Brain microvascular endothelial cell (primary cell): ENCODE measurements around the gene UBQLN4.

ENCODE experiments used
- DNase-seq: peaks from one replicate; pipeline ENCODE4 v3.0.0-alpha.2; 2020
- H3K27ac ChIP-seq: fragments of 250-450 bp; sonication (Bioruptor Pico); 2 replicates; pipeline ENCODE4 v1.5.1; 2020; ENCODE audit warnings: mild to moderate bottlenecking, moderate library complexity
- H3K27me3 ChIP-seq: fragments of 250-450 bp; sonication (Bioruptor Pico); replicated peaks from 2 replicates; pipeline ENCODE4 v1.5.1; 2020; ENCODE audit warnings: mild to moderate bottlenecking
- H3K36me3 ChIP-seq: fragments of 250-450 bp; sonication (Bioruptor Pico); replicated peaks from 2 replicates; pipeline ENCODE4 v1.5.1; 2020; ENCODE audit warnings: mild to moderate bottlenecking
- H3K4me3 ChIP-seq: 2 replicates; pipeline ENCODE4 v1.5.1; 2011; ENCODE audit warnings: low read depth, mild to moderate bottlenecking, control low read depth, low read length, moderate library complexity
- CTCF ChIP-seq: IDR thresholded peaks from 2 replicates; pipeline ENCODE4 v1.5.1; 2011; ENCODE audit warnings: low read depth, mild to moderate bottlenecking, moderate library complexity, low read length, control low read depth, inconsistent platforms; ENCODE audit errors: missing control alignments
- in situ Hi-C: cut with HindIII; loops from 2 replicates; pipeline ENCODE4 v1.10.0; 2017; ENCODE audit warnings: low sequenced_read_pairs, low pct_ligation_motif_present

Gene UBQLN4

GRCh38 chr1:156079762-156080161, 26.2 kb upstream of the UBQLN4 start:
- Histone ChIP-seq H3K27me3 (no peaks in the 10 kb centered on the region), H3K27ac (no peak overlapping the region), H3K4me3 (peak overlapping the region; percentile 80), H3K36me3 (peaks cover 12% of the 10 kb centered on the region)
- TF ChIP-seq CTCF = no peak
- in situ Hi-C loops = no loop called here
- no peak for DNase-seq

- H3K27ac ChIP-seq = no peak overlapping the region
- in situ Hi-C loops = no loop called here
- no peak overlapping the region for H3K4me3 ChIP-seq
- no peak for TF ChIP-seq CTCF
- H3K36me3 ChIP-seq = peaks cover 12% of the 10 kb centered on the region
- no peak for DNase-seq
- no peaks in the 10 kb centered on the region for H3K27me3 ChIP-seq
These were observed 25.1 kb upstream of the UBQLN4 start for GRCh38 chr1:156078728-156079127.

- no peak for DNase-seq
- in situ Hi-C loops = no loop called here
- Histone ChIP-seq H3K27ac (no peak overlapping the region), H3K36me3 (peaks cover 12% of the 10 kb centered on the region), H3K4me3 (no peak overlapping the region), H3K27me3 (no peaks in the 10 kb centered on the region)
- TF ChIP-seq CTCF = no peak
These were observed 23.8 kb upstream of the UBQLN4 start for GRCh38 chr1:156077430-156077760.

- in situ Hi-C loops = no loop called here
- H3K4me3 ChIP-seq = peak overlapping the region; percentile 20
- DNase-seq = no peak
- H3K36me3 ChIP-seq = peaks cover 12% of the 10 kb centered on the region
- no peak overlapping the region for H3K27ac ChIP-seq
- no peak for TF ChIP-seq CTCF
- no peaks in the 10 kb centered on the region for H3K27me3 ChIP-seq
These were observed 23.2 kb upstream of the UBQLN4 start for GRCh38 chr1:156076609-156077429.

GRCh38 chr1:156075775-156076204, 22.2 kb upstream of the UBQLN4 start:
- in situ Hi-C loops = no loop called here

More at GRCh38 chr1:156075775-156076204, 22.2 kb upstream of the UBQLN4 start:
- Histone ChIP-seq H3K27me3 (no peaks in the 10 kb centered on the region), H3K4me3 (no peak overlapping the region), H3K27ac (no peak overlapping the region), H3K36me3 (peaks cover 12% of the 10 kb centered on the region)
- no peak for DNase-seq
- TF ChIP-seq CTCF = no peak
